Liver (tissue), 9 donors: ENCODE measurements around the gene ALDH16A1. TPM values are rescaled to one million over a fixed set of nuclear protein-coding genes. Genes with fewer than 3 reads are reported as not detected.

Experiments used
- DNase-seq: peaks from one replicate; pipeline ENCODE4 v3.0.0-alpha.2; 2017; ENCODE audit warnings: low spot score
- H3K27ac ChIP-seq, 2 donors: one replicate each; pipeline ENCODE4 v1.7.0; 2013; ENCODE audit warnings: inconsistent platforms in 2 of 2, low read length in 2 of 2, control low read depth in 1 of 2, low read depth in 1 of 2, mild to moderate bottlenecking in 1 of 2
- H3K27me3 ChIP-seq, 4 donors: one replicate each; pipeline versions ENCODE4 v1.6.1 to v1.7.0; 2013; ENCODE audit warnings: low read length in 3 of 4, inconsistent platforms in 1 of 4, mild to moderate bottlenecking in 1 of 4, moderate library complexity in 1 of 4; ENCODE audit not compliant: control insufficient read depth in 4 of 4, insufficient read depth in 4 of 4
- H3K36me3 ChIP-seq, 4 donors: one replicate each; pipeline versions ENCODE4 v1.6.1 to v1.7.0; 2013; ENCODE audit warnings: low read length in 3 of 4, mild to moderate bottlenecking in 3 of 4, low read depth in 1 of 4, moderate library complexity in 1 of 4; ENCODE audit not compliant: control insufficient read depth in 4 of 4, insufficient read depth in 3 of 4
- H3K4me1 ChIP-seq, 4 donors: one replicate each; pipeline versions ENCODE4 v1.6.1 to v1.7.0; 2013; ENCODE audit warnings: low read length in 3 of 4, mild to moderate bottlenecking in 3 of 4, moderate library complexity in 1 of 4; ENCODE audit not compliant: control insufficient read depth in 4 of 4, insufficient read depth in 4 of 4
- H3K4me3 ChIP-seq, 3 donors: one replicate each; pipeline versions ENCODE4 v1.6.1 to v1.7.0; 2013; ENCODE audit warnings: low read length in 3 of 3, control low read depth in 1 of 3, low read depth in 1 of 3, mild to moderate bottlenecking in 1 of 3
- H3K9ac ChIP-seq, 2 donors: one replicate each; pipeline ENCODE4 v1.7.0; 2013; ENCODE audit warnings: low read length in 2 of 2, mild to moderate bottlenecking in 2 of 2, moderate library complexity in 2 of 2, control low read depth in 1 of 2, low read depth in 1 of 2
- H3K9me3 ChIP-seq, 4 donors: one replicate each; pipeline versions ENCODE4 v1.6.1 to v1.7.0; 2013; ENCODE audit warnings: low read length in 3 of 4; ENCODE audit not compliant: control insufficient read depth in 4 of 4
- FOXA1 ChIP-seq: IDR thresholded peaks from 2 replicates; pipeline ENCODE4 v1.6.1; 2016; ENCODE audit warnings: antibody characterized with exemption
- FOXA2 ChIP-seq: IDR thresholded peaks from 2 replicates; pipeline ENCODE4 v1.6.1; 2016; ENCODE audit warnings: antibody characterized with exemption
- GABPA ChIP-seq, 2 donors: IDR thresholded peaks in 1 of 2; conservative IDR thresholded peaks in 1 of 2; 2 replicates each; pipeline ENCODE4 v1.6.1; 2016; ENCODE audit warnings: antibody characterized with exemption in 2 of 2, mild to moderate bottlenecking in 1 of 2, moderate library complexity in 1 of 2
- HNF4A ChIP-seq, 2 donors: conservative IDR thresholded peaks; 2 replicates each; pipeline ENCODE4 v1.6.1; 2016; ENCODE audit warnings: antibody characterized with exemption in 2 of 2, mild to moderate bottlenecking in 2 of 2
- JUND ChIP-seq, 2 donors: IDR thresholded peaks; 2 replicates each; pipeline ENCODE4 v1.6.1; 2016; ENCODE audit warnings: antibody characterized with exemption in 2 of 2
- NR2F2 ChIP-seq: IDR thresholded peaks from 2 replicates; pipeline ENCODE4 v1.6.1; 2016; ENCODE audit warnings: antibody characterized with exemption
- RAD21 ChIP-seq, 2 donors: IDR thresholded peaks; 2 replicates each; pipeline ENCODE4 v1.6.1; 2016; ENCODE audit warnings: antibody characterized with exemption in 2 of 2, mild to moderate bottlenecking in 2 of 2
- RXRA ChIP-seq, 2 donors: IDR thresholded peaks; 2 replicates each; pipeline ENCODE4 v1.6.1; 2017 to 2018; ENCODE audit warnings: antibody characterized with exemption in 2 of 2, mild to moderate bottlenecking in 1 of 2
- SP1 ChIP-seq: IDR thresholded peaks from 2 replicates; pipeline ENCODE4 v1.6.1; 2018; ENCODE audit warnings: antibody characterized with exemption, mild to moderate bottlenecking
- YY1 ChIP-seq: IDR thresholded peaks from 2 replicates; pipeline ENCODE4 v1.6.1; 2016; ENCODE audit warnings: antibody characterized with exemption, mild to moderate bottlenecking
- WGBS: extraction: QIAGEN DNeasy Blood & Tissue Kit; methylation state at CpG from one replicate; pipeline ENCODE4 v1.1.7; 2013; 5-methylcytosine and 5-hydroxymethylcytosine counted together
- polyA plus RNA-seq, 2 donors: library from polyadenylated mRNA; stranded (reverse) in 1 of 2; unstranded in 1 of 2; fragments of 200-250 nt in 1 of 2; fragments of >200 nt in 1 of 2; fragmentation: Nextera tagmentation in 1 of 2; extraction: Ambion mirVana in 1 of 2; gene quantifications; one replicate each; pipeline versions ENCODE4 v1.2.1 to v1.2.3, GENCODE V29; 2013 to 2015
- total RNA-seq, 2 donors: library from RNA; depleted of rRNA; stranded (reverse); fragments of >200 nt; gene quantifications; one replicate each; pipeline ENCODE4 v1.2.3, GENCODE V29; 2014
- TF ChIP-seq, protein P1 (sequence below): fragments of 150-350 bp; IDR thresholded peaks from 2 replicates; pipeline ENCODE4 v1.5.1; 2017; ENCODE audit warnings: improper control_type of control experiment, low read depth, low read length; ENCODE audit not compliant: missing input control
- TF ChIP-seq, protein P2 (sequence below): IDR thresholded peaks from 2 replicates; pipeline ENCODE4 v1.6.1; 2016; ENCODE audit warnings: antibody characterized with exemption, mild to moderate bottlenecking
- TF ChIP-seq, protein P3 (sequence below): IDR thresholded peaks from 2 replicates; pipeline ENCODE4 v1.6.1; 2016; ENCODE audit warnings: antibody characterized with exemption
- TF ChIP-seq, protein P4 (sequence below): IDR thresholded peaks from 2 replicates; pipeline ENCODE4 v1.6.1; 2016; ENCODE audit warnings: antibody characterized with exemption
- TF ChIP-seq, protein P5 (sequence below): IDR thresholded peaks from 2 replicates; pipeline ENCODE4 v1.6.1; 2016; ENCODE audit warnings: antibody characterized with exemption
- donor health status: healthy.
- donor health status: healthy.
- donor health status: healthy.
- donor health status: healthy.
- donor health status: healthy.

ALDH16A1 gene
- total and polyA plus RNA-seq, 4 donors, result 5.2 to 35.8 (median 21.5) TPM

DNA sequence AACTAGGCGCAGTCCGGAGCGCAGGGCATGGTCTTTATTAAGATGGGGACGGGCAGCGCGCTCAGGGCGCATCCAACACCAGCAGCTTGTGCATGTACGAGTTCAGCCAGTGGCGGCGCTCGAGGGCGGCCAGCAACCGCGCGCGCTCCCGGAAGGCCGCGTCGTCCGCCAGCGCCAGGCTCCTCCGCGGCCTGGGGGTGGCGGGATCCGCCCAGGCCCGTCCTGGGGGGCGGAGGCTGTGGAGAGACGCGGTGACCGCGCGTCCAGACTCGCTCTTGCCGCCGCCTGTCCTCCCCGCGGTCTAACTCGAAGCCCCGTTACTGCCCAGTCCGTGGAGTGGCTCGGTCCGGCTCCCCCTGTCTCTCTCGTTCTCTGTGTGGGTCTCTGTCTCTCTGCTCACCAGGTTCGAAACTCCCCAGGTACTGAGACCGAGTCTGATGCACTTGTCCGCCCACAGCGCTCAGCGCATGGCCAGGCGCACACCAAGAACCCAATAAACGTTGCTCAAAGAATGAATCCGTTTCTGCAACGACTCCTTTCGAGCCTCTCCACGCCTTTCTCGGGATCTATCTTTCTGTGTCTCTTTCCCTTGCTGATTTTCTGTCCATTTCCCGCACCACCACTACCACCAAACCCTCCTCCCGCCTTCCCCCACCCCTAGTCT lies 30.5 kb upstream of the ALDH16A1 start:
- peaks cover 5 to 11% (median 7%) of the 10 kb centered on the region in 4 donors for H3K4me1 ChIP-seq
- no peaks in the 10 kb centered on the region for H3K36me3 ChIP-seq
- H3K27me3 ChIP-seq, result peaks cover 6 to 33% (median 18%) of the 10 kb centered on the region in 4 donors
- DNase-seq, result no peak
- H3K27ac ChIP-seq, result no peak overlapping the region
- H3K9ac ChIP-seq, result no peak overlapping the region
- WGBS, result 6% methylated on average over 58 of the region's 58 CpGs
- H3K9me3 ChIP-seq, result no peaks in the 10 kb centered on the region
- TF ChIP-seq, protein P1, sequence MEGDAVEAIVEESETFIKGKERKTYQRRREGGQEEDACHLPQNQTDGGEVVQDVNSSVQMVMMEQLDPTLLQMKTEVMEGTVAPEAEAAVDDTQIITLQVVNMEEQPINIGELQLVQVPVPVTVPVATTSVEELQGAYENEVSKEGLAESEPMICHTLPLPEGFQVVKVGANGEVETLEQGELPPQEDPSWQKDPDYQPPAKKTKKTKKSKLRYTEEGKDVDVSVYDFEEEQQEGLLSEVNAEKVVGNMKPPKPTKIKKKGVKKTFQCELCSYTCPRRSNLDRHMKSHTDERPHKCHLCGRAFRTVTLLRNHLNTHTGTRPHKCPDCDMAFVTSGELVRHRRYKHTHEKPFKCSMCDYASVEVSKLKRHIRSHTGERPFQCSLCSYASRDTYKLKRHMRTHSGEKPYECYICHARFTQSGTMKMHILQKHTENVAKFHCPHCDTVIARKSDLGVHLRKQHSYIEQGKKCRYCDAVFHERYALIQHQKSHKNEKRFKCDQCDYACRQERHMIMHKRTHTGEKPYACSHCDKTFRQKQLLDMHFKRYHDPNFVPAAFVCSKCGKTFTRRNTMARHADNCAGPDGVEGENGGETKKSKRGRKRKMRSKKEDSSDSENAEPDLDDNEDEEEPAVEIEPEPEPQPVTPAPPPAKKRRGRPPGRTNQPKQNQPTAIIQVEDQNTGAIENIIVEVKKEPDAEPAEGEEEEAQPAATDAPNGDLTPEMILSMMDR, result peak; percentile 7
- TF ChIP-seq, protein P2, sequence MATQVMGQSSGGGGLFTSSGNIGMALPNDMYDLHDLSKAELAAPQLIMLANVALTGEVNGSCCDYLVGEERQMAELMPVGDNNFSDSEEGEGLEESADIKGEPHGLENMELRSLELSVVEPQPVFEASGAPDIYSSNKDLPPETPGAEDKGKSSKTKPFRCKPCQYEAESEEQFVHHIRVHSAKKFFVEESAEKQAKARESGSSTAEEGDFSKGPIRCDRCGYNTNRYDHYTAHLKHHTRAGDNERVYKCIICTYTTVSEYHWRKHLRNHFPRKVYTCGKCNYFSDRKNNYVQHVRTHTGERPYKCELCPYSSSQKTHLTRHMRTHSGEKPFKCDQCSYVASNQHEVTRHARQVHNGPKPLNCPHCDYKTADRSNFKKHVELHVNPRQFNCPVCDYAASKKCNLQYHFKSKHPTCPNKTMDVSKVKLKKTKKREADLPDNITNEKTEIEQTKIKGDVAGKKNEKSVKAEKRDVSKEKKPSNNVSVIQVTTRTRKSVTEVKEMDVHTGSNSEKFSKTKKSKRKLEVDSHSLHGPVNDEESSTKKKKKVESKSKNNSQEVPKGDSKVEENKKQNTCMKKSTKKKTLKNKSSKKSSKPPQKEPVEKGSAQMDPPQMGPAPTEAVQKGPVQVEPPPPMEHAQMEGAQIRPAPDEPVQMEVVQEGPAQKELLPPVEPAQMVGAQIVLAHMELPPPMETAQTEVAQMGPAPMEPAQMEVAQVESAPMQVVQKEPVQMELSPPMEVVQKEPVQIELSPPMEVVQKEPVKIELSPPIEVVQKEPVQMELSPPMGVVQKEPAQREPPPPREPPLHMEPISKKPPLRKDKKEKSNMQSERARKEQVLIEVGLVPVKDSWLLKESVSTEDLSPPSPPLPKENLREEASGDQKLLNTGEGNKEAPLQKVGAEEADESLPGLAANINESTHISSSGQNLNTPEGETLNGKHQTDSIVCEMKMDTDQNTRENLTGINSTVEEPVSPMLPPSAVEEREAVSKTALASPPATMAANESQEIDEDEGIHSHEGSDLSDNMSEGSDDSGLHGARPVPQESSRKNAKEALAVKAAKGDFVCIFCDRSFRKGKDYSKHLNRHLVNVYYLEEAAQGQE, result no peak
- TF ChIP-seq SP1, result no peak
- no peak overlapping the region for H3K4me3 ChIP-seq

DNA sequence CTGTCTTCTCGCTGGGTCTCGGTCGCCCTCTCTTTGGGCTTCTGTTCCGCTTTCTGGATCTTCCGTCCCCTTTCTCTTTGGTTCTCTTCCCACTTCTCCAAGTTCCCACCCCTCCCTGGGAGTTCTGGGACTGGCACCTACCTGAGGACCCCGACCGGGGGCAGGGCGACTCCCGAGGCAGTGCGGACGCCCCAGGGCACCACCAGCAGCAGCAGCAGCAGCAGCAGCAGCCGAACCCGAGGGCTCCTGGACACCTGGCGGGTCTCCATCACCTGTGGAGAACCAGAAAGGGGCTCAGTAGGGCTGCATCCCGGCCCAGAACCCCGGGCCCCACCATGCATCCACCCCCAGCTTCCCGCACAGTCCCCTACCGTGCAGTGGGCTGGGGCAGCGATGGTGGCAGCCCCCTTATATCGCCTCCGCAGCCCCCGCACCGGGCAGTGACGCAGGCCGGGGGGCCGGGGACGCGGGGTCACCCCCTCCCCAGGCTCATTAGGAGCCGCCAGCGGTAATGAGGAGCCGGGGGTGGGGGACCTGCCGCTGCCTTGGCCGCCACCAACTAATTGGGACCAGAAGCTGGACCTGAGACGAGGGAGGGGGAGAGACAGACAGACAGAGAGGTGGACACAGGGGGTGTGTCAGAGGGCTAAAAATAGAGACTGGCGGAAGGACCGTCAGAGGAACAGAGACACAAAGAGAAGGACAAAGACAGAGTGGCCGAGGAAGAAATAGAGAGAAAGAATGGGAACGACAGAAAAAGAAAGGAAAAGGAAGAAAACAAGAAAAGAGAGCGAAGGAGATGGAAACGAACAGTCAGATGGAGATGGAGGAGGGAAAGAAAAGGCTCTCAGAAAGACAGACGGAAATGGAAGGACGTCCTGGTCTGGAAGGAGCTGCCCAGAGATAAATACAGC lies 29.7 kb upstream of the ALDH16A1 start, which contains the start of gene PTH2:
Gene PTH2, minus strand, starts transcription at position 371 of the 914 bp plus-strand sequence. Its CDS starts 102 bp downstream, at position 269.
- WGBS, result 10% methylated on average over 42 of the region's 42 CpGs
- Histone ChIP-seq H3K4me3 (no peak within 1 kb of the TSS), H3K4me1 (peaks cover 5 to 11% (median 8%) of the 10 kb centered on the region in 4 donors), H3K9ac (no peak within 1 kb of the TSS), H3K9me3 (no peaks in the 10 kb centered on the region), H3K36me3 (no peaks in the 10 kb centered on the region), H3K27ac (no peak within 1 kb of the TSS), H3K27me3 (peaks cover 6 to 33% (median 18%) of the 10 kb centered on the region in 4 donors)
- no peak for DNase-seq
- TF ChIP-seq RAD21 (IDR thresholded peaks at IDR 0.05), result no peak
- no peak for TF ChIP-seq FOXA1
- TF ChIP-seq, protein P3, sequence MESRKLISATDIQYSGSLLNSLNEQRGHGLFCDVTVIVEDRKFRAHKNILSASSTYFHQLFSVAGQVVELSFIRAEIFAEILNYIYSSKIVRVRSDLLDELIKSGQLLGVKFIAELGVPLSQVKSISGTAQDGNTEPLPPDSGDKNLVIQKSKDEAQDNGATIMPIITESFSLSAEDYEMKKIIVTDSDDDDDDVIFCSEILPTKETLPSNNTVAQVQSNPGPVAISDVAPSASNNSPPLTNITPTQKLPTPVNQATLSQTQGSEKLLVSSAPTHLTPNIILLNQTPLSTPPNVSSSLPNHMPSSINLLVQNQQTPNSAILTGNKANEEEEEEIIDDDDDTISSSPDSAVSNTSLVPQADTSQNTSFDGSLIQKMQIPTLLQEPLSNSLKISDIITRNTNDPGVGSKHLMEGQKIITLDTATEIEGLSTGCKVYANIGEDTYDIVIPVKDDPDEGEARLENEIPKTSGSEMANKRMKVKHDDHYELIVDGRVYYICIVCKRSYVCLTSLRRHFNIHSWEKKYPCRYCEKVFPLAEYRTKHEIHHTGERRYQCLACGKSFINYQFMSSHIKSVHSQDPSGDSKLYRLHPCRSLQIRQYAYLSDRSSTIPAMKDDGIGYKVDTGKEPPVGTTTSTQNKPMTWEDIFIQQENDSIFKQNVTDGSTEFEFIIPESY, result no peak
- TF ChIP-seq, protein P4, sequence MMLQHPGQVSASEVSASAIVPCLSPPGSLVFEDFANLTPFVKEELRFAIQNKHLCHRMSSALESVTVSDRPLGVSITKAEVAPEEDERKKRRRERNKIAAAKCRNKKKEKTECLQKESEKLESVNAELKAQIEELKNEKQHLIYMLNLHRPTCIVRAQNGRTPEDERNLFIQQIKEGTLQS, result no peak
- TF ChIP-seq YY1, result no peak
- no peak for TF ChIP-seq HNF4A (conservative IDR thresholded peaks at IDR 0.05)
- no peak for TF ChIP-seq JUND (IDR thresholded peaks at IDR 0.05)
- no peak for TF ChIP-seq RXRA (IDR thresholded peaks at IDR 0.05)
- TF ChIP-seq, protein P5, sequence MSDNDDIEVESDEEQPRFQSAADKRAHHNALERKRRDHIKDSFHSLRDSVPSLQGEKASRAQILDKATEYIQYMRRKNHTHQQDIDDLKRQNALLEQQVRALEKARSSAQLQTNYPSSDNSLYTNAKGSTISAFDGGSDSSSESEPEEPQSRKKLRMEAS, result no peak
- no peak for TF ChIP-seq FOXA2
- TF ChIP-seq, protein P1, result no peak
- TF ChIP-seq, protein P2, result no peak
- TF ChIP-seq NR2F2, result no peak
- TF ChIP-seq GABPA (IDR thresholded peaks at IDR 0.05 in 1 of 2, conservative IDR thresholded peaks at IDR 0.05 in 1 of 2), result no peak
